ENCODE results near the gene SENP7.
"Not testable (repeated sequence)": the region's sequence is repeated elsewhere in the genome, so short reads cannot be mapped to it uniquely, and the experiment has no call there.

The SENP7 gene

GRCh38 chr3:101320475-101320874, 192.5 kb downstream of the SENP7 start, which contains the start of gene IMPG2:
IMPG2 (minus strand) TSS chr3:101320575; CDS start chr3:101320372, 203 bp downstream.
- no peak for DNase-seq

- no peak for DNase-seq
Observed at GRCh38 chr3:101319531-101319930, 193.5 kb downstream of the SENP7 start.

GRCh38 chr3:101312545-101312944, 200.5 kb downstream of the SENP7 start:
- DNase-seq = no peak

GRCh38 chr3:101311676-101312075, 201.3 kb downstream of the SENP7 start:
- DNase-seq = no peak

- no peak for DNase-seq
Observed at GRCh38 chr3:101310978-101311375, 202.0 kb downstream of the SENP7 start.

- DNase-seq = not testable (repeated sequence)
Observed at GRCh38 chr3:101308147-101308772, 204.8 kb downstream of the SENP7 start.

GRCh38 chr3:101303836-101304235, 209.2 kb downstream of the SENP7 start:
- no peak for DNase-seq

- DNase-seq = no peak
Observed at GRCh38 chr3:101303089-101303731, 209.8 kb downstream of the SENP7 start.

GRCh38 chr3:101300073-101300472, 212.9 kb downstream of the SENP7 start:
- no peak for DNase-seq

- no peak for DNase-seq
Observed at GRCh38 chr3:101292027-101292426, 221.0 kb downstream of the SENP7 start.

- no peak for DNase-seq
Observed at GRCh38 chr3:101288294-101288693, 224.7 kb downstream of the SENP7 start.

GRCh38 chr3:101284757-101285156, 228.3 kb downstream of the SENP7 start:
- DNase-seq = no peak

- DNase-seq = no peak
Observed at GRCh38 chr3:101281521-101282030, 231.4 kb downstream of the SENP7 start.

- DNase-seq = no peak
Observed at GRCh38 chr3:101279765-101280385, 233.1 kb downstream of the SENP7 start.

- DNase-seq = no peak
Observed at GRCh38 chr3:101279162-101279561, 233.8 kb downstream of the SENP7 start.

- DNase-seq = no peak
Observed at GRCh38 chr3:101278727-101279126, 234.3 kb downstream of the SENP7 start.
